ENCODE results near the gene PPP6R1.

Gene PPP6R1

GRCh38 chr19:55244004-55244680 lies 14.7 kb downstream of the PPP6R1 start:
- DNase-seq (ENCODE audit: low read depth) = no peak

- DNase-seq (ENCODE audit: low read depth) = no peak
These were observed 16.3 kb downstream of the PPP6R1 start for GRCh38 chr19:55242517-55242916.

- no peak for DNase-seq (ENCODE audit: low read depth)
These were observed 16.8 kb downstream of the PPP6R1 start for GRCh38 chr19:55241935-55242464.

GRCh38 chr19:55241143-55241934 lies 17.5 kb downstream of the PPP6R1 start:
- no peak for DNase-seq (ENCODE audit: low read depth)

GRCh38 chr19:55240713-55241020 lies 18.1 kb downstream of the PPP6R1 start:
- DNase-seq (ENCODE audit: low read depth) = no peak

GRCh38 chr19:55239004-55239403 lies 19.8 kb downstream of the PPP6R1 start:
- DNase-seq (ENCODE audit: low read depth) = no peak

- DNase-seq (ENCODE audit: low read depth) = no peak
These were observed 20.8 kb downstream of the PPP6R1 start for GRCh38 chr19:55238030-55238429.

- DNase-seq (ENCODE audit: low read depth) = no peak
These were observed 25.8 kb downstream of the PPP6R1 start for GRCh38 chr19:55232986-55233385.

GRCh38 chr19:55232286-55232602 lies 26.6 kb downstream of the PPP6R1 start:
- no peak for DNase-seq (ENCODE audit: low read depth)

GRCh38 chr19:55231391-55232285 lies 27.2 kb downstream of the PPP6R1 start:
- DNase-seq (ENCODE audit: low read depth) = no peak

GRCh38 chr19:55230780-55231179 lies 28.0 kb downstream of the PPP6R1 start:
- no peak for DNase-seq (ENCODE audit: low read depth)

GRCh38 chr19:55230329-55230728 lies 28.5 kb downstream of the PPP6R1 start:
- no peak for DNase-seq (ENCODE audit: low read depth)

GRCh38 chr19:55229789-55230182 lies 29.0 kb downstream of the PPP6R1 start:
- no peak for DNase-seq (ENCODE audit: low read depth)

- DNase-seq (ENCODE audit: low read depth) = no peak
These were observed 29.6 kb downstream of the PPP6R1 start for GRCh38 chr19:55229145-55229788.

- DNase-seq (ENCODE audit: low read depth) = no peak
These were observed 30.3 kb downstream of the PPP6R1 start, which contains the start of gene TMEM86B for GRCh38 chr19:55228403-55229031. TMEM86B (minus strand) TSS chr19:55228763; CDS start chr19:55228741, 22 bp downstream.

- DNase-seq (ENCODE audit: low read depth) = no peak
These were observed 30.8 kb downstream of the PPP6R1 start for GRCh38 chr19:55228015-55228391.

GRCh38 chr19:55227241-55228014 lies 31.4 kb downstream of the PPP6R1 start:
- no peak for DNase-seq (ENCODE audit: low read depth)

GRCh38 chr19:55226788-55227187 lies 32.0 kb downstream of the PPP6R1 start:
- no peak for DNase-seq (ENCODE audit: low read depth)

GRCh38 chr19:55226273-55226672 lies 32.5 kb downstream of the PPP6R1 start:
- DNase-seq (ENCODE audit: low read depth) = no peak

GRCh38 chr19:55225415-55225958 lies 33.3 kb downstream of the PPP6R1 start:
- DNase-seq (ENCODE audit: low read depth) = no peak

All from stimulated activated CD4-positive, alpha-beta T cell treated with anti-CD3 and anti-CD28 coated beads, Interleukin-2, amount 100 ng/mL, for 4 hours (primary cell).